ENCODE measurements around the gene ACSF3.

DNA sequence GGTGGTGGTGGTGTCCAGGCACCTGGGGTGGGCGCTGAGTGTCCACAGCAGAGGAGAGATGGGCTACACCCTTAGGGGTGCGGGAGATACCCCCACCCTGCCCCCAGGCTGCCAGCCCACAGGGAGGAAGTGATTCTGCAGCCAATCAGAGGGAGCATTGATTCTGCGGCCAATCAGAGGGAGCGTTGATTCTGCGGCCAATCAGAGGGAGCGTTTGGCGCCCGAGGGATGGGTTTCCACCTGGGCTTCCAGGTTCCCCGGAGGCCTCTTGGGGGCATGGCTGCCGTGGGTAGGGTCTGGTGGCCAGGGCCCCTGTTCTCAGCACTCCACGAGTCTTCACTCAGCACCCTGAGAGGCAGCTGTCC is 28.2 kb upstream of the ACSF3 start:
- TF ChIP-seq POLR2A (IDR thresholded peaks at IDR 0.05): no peak
- TF ChIP-seq CTCF (IDR thresholded peaks at IDR 0.05): no peak

Data from testis (tissue), 2 donors.